Effector CD4-positive, alpha-beta T cell (primary cell): ENCODE results near the gene PCSK6. TPM values are rescaled to one million over a fixed set of nuclear protein-coding genes. Genes with fewer than 3 reads are reported as not detected.

Experiments used
- DNase-seq: peaks from one replicate; pipeline ENCODE4 v3.0.0-alpha.2; 2020
- total RNA-seq: gene quantifications from one replicate; lab custom pipeline; 2026; lab: John Stamatoyannopoulos, UW

PCSK6 gene
- total RNA-seq, result not detected

DNA sequence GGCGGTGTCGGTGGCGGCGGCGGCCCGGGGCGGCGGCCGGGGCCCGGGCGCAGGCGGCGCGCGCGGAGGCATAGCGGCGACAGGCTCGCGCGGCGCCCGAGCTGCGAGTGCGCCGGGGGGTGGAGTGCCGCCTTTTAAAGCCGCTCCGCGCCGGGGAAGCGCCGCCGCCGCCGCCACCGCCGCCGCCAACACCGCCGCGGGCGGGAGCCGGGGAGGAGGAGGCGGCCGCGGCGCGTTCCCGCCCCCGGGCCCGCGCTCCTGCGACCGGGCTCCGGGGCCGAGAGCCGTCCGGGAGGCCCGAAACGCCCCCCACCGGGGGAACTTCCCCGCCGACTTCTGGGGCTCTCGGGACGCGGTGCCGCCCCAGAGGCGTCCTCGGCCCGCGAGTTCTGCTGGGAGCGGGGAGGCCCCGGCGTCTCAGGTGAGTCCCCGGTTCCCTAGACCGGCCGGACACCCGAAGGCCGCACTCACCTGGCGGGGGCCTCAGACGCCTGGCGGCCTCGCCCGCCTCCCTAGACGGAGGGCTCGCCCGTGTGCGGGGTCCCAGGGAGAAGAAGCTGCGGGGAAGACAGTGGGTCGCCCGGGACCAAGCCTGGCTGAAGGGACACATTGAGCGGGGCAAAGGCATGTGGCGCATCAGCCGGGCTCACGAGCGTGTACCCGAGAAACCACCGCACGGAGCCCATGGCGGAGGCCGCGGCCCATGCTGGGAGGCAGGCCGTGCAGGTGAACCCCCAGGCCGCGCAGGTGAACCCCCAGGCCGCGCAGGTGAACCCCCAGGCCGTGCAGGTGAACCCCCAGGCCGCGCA, at the start of gene PCSK6:
Gene PCSK6, minus strand, starts transcription at position 109 of the 809 bp plus-strand sequence. Its CDS starts 37 bp downstream, at position 72.
- no peak for DNase-seq

DNA sequence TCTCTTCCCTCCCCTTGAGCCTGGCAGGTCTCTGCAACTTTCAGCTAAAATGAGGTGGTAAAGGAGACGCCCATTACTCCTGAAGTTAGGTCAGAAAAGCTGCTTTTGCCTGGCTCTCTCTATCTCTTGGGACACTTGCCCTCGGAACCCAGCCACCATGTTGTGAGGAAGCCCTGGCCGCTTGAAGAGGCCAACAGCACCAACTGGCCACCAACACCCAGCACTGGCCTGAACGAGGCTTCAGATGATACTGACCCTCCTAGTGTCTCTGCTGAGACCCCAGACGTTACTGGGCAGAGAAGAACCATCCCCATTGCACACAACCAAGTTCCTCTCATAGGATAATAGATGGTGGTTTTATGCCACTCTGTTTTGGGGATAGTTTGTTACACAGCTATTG, 49.5 kb upstream of the PCSK6 start:
- no peak for DNase-seq

DNA sequence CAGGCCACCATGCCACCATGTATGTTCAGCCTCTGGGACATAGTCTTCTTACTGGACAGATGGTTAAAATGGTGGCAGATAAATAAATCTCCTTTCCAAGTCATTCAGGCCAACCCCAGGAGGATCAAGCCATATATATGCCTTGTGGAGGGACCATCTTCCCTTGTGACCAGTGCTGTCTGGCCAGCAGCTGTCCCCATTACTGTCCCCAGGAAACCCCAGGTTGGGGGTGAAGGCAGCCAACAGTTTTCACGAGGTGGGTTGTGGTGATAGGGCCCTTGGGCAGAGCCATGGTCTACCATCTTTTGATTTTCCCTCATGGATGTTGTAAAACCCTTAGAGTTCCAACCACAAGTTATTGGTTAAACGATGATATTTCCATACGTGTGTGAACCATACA, 48.7 kb upstream of the PCSK6 start:
- no peak for DNase-seq

DNA sequence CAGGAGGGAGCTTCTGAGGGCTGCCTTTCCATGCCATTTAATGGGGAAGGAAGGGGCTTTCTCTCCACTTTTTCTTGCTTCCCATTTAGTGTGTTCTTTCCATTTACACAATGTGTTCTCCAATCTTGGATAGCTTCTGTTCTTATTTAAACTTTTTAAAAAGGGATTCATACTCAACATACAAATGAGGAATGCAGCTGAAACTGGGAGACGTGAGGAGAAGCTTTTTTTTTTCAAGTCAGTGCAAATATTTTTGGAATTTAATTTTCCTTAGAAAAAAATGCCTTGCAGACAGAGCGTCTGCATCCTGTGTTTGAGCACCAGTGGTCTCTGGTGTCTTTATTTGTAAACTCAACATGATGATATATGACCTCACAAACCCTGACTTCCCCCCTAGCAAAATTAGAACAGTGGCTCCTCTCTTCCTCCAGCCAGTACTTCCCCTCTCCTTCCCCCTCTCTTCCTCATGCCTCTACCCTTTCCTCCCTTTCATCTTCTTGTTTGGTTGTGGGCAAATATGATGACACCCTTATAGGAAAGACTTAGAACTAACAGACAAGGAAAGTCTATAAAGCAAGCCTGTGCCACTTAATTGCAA, 48.1 kb upstream of the PCSK6 start:
- no peak for DNase-seq

DNA sequence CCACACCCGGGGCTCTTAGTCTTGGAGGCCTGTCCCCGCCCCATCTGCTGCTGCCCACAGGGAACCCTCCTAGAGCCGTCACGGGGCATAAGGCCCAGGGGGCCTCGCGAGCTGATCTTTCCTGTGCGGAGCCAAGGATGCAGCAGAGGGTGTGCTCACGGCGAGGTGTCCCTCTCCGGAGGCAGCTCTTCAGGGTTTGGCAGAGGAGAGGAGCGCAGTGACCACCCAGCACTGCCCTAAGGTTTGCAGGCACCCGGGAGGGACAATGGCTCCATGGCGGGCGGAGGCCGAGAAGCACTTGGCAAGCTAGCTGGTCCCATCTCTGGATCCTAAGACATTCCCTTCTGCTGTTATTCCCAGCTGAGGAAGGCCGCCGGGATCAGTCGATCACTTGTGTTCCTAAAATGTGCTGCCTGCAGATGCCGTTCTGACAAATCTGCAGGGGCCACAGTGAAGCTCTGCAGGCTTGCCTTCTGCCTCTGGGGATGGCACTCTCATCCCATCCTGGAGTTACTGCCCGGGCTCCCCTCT, 47.4 kb upstream of the PCSK6 start:
- DNase-seq, result no peak

DNA sequence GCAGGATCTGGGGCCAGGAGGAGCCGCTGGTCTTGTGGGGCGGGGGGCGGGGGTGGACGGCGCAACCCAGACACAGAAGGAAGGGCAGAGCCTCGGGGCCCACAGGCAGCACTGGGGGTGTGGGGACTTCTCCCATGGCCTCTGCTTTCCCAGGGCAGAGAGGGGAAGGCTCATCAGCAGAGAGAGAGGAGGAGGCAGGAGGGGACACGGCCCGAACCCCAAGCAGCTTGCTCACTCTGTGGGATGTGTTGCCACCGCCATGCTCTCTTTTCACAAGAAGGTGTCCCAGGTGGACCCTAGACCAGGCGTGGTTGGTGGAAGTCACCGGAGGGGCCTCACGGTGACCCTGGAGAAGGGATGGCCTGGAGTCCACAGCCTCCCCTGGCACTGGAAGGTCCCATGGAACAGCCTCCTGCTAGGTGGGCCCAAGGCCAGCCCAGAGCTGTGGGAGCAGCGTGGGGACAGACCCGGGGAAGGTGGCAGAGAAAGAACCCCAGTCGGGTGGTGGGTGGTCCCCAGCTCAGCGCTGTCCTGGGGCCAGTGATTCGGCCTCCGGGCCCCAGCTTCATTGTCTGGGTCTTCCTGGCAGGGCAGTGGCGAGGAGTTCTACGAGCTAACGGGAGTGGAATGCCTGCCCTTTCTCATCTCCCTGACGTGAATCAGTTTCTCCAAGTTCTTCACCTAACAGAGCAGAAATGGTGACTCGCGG, 46.8 kb upstream of the PCSK6 start:
- no peak for DNase-seq

DNA sequence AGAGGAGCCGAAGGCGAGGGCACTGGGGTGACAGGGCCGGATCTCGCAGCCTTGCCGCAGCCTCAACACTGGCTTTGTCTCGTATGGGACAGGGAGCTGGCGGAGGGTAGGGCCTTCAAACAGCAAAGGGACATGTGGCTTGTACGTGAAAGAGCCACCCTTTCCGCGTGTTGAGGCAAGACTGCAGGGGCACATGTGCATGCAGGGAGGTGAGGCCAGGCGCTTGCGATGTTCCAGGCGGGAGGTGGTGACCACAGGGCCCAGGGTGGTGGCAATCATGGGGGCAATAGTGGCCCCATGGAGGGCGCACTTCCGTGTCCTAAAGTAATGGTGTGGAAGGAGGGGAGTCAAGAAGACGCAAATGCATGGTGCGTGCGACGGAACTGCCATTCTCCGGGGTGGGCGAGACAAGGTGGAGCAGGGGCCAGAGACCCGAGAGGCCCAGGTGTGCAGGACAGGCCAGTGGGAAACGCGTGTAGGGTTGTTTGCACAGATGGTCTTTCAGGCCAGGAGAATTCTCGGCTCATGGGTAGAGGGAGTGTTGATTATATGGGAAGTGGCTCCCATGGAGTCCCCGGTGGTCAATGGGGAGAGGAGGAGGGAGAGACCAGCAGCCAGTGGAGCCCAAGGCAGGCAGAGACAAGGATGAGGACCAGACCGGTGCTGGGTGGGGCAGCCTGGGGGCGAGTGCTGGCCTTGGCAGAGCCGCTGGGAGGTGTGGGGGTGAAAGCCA, 45.8 kb upstream of the PCSK6 start:
- no peak for DNase-seq

DNA sequence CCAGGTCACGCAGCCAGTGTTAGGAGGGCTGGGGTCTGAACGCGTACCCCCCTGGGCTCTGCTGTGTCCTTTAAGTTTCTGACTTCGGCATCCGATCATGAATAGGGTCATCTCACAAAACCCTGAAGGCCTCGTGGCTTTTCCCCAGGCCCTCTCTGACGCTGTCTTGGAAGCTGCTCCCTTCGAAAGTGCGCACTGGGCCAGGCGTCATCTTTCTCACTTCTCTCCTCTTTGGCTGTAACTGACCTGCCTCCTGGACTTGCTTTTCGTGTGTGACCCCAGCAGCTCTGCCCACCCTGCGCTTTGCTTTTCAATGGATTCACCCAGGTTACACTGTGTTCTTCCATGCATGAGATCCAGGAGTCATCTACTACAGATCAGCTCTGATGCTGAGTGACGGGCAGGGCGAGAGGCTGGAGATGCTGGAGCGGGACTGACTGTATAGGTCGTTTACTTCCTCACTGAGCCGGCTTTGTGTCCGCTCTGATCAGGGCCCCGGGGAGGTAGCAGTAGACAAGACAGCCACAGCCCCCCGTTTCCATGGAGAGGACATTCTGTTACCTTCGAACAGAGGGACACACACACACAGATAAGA, 45.0 kb upstream of the PCSK6 start:
- DNase-seq, result no peak

DNA sequence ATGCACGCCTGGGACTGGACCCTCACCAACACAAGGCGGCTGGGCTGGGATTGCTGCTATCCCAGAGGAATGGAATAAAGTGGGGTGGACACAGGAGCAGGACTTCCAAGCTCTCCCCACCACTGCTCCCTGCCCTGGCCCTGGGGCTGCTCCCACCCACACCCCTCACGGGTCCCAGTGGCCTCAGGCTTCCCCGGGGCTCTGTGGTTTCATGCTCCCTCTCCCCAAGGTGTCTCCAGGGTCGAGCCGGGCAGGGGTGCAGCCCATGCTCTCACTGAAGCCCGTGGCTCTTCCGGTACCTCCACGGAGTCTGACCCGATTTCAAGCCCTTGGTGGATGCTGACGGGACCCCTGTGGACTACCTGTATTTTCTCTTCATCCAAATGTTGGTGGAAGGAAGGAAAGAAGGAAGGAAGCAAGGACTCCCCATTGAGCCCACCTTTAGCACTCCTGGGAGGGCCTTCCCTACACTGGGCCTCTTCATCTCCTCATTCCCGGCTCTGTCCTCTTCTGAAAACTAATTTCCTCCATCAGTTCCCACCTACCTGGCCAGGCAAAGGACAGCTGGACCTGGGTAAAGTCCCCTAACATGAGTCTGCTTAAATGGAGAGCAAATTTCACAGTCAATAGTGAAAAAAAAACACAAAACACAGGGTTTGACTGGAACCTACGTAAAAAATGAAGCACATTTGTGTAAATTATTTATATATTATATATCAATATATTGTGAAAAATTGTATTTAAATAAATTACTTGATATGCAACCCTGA, 44.0 kb upstream of the PCSK6 start:
- no peak for DNase-seq

DNA sequence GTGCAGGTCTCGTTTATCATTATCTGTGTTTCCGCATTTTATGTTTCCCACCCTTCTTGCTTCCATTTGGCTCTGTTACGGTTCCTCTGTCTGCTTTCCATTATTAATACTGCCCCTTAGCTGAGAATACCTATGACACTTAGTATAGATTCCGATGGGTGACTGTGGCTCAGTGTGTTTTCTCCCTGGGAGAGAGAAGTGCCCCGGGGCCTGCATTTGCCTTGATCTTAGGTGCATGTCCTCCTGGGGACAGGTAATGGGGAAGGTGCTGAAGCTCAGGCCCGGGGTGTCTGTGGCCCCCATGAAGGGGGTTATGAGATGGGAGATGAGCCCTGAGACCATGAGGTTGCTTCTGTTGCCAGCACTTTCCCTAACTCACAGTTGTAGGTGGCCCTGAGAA, 43.4 kb upstream of the PCSK6 start:
- DNase-seq, result no peak

DNA sequence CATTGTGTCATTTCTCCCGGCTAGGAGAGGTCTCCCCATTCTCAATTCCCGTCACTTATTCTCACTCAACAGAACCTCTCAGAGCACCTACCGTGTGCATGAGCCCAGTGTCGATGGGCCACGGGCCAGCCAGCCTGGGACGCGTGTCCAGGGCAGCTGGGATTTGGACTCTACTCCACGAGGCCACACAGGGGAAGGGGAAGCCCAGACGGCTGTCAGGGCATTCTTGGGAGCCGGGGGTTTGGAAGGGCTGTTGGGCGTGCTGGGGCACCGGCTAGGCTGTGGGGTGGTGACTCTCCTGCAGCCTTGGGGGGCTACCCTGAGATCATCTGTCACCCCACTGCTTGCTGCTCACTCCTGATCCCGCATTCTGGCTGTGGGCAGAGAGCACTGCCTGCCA, 41.7 kb upstream of the PCSK6 start:
- no peak for DNase-seq

DNA sequence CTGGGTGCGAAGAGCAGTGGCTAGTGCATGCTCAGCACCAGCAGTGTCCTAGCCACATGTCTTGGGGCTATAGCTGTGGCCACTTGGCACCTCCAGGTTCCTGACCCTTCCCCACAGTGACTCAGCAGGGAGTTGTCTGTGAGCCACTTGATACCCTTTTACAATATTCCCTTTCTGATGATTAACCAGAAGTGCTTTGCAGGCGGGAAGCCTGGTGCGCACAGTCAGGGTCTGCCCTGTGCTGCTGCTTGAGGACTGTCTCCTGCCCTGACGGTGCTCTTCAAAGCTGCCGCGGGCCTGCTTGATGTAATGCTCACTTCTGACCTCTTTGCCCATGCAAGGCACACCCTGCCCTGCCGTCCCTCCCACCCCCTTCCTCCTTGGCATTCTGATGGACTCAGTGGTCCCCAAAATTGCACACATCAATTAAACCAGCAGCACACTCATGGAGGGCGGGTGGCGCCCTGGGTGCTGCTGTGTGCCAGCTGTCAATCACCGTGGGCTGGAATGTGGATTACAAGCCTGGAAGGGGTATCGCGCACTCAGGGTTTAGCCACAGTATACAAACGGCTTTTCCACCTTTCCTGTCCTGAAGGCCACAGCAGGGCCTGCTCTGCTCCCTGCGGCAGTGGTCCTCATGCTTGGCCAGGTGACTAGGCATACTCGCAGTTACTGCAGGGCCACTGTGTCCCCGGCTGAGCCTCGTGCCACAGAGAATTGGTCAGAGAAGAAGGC, 40.9 kb upstream of the PCSK6 start:
- no peak for DNase-seq

DNA sequence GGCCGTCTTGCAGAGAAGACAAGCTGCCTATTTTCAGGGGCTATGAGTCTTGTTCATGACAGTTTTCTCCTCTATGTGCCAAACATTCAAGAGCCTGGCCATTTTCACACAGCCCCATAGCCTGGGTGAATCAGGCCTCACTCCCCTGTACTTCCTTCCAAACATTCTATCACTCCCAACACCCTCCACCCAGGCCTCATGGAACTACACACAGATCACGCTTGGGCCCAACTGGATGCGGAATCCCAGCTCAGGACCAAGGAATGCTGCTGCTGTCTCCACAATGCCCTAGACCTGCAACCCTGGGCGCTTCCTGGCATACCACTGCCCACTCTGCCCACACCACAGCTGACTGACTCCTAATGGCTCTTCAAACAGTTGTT, 39.4 kb upstream of the PCSK6 start:
- DNase-seq, result no peak

DNA sequence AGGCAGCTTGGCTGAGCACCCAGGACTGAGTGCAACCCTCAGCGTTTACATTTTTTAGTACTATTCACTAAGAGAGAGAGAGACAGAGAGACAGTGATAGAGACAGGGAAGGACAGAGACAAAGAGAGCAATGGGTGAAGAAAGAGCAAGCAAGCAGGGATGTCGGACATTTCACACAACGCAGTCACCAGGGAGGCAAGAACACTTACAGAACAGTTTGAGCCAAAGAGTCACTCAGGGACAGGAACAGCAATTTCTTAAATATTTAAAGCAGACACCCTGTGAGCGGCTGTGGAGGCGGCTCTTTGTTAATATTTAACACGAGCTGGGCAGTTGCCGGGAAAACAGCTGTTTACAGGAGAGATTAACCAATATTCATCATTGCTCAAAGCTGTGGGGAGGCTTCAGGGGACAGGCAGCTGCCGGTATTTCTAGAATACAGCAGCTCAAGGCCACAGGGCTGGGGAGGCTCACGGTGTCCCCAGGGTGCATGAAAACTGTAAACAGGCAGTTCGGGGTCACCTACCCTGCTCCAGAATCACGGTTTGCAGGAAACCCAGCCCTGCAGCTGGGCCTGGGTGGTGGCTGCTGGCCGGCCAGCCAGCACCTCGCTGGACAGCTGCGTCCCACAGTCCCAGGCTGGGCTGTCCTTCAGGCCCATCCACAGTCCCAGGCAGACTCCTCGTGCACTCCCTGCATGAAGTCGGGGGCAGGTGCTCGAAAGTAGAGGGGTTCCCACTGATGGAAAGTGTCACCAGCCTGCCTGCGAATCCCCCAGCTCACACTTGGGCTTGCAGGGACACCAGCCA, 38.8 kb upstream of the PCSK6 start:
- DNase-seq, result no peak

DNA sequence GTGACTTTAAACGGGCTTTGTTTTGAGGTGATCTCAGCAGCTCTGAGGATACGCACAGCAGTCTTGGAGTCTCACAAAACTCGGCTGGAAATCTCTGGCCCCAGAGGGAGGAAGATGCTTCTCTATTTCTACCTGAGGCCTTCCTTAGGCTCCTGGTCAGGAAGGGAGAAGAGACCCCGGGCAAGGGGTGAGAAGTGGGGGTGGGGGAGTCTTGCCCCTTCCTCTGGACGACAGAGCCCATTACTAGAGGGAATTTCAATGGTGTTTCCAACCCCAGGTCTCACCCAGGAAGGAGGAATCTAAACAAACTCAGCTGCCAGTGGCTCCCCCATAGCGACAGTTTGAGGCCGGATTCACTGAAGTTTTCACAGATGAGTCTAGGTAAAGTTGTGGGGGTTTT, 37.4 kb upstream of the PCSK6 start:
- no peak for DNase-seq

DNA sequence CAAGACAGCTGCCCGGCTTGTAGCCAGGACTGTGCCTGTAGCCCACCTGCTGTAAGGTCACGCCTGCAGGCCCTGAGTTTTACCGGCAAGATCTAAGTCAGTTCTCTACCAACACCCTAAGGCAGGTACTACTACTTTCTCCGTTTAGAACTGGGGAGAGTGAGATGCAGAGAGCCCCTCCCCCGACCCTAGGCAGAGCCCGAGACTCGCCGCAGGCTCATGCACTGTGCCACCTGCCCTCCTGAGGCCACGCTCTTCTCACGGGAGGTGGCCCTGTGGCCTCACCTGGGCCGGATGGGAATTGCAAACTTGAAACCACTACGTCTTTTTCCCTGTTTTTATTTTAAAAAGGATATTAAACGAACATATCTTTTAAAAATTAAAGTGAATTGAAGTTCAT, 36.9 kb upstream of the PCSK6 start:
- DNase-seq, result no peak

DNA sequence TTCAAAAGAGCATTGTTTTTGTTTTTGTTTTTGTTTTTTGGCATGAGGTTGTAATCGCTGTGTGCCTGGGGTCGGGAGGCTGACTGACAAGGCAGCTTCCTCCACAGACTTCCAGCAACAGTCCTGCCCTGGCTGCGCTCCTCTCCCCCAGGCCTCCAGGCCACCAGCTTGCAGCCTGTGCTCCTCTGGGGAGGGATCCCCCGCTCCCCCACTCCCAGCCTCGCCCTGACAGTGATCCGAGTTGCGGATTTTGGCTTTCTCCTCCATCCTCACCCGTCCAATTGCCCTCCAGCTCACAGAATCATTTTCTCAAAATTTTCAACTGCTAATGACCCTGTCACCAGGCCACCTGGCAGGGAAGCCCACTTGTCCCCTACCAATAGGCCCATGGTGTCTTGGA, 36.5 kb upstream of the PCSK6 start:
- DNase-seq, result no peak

DNA sequence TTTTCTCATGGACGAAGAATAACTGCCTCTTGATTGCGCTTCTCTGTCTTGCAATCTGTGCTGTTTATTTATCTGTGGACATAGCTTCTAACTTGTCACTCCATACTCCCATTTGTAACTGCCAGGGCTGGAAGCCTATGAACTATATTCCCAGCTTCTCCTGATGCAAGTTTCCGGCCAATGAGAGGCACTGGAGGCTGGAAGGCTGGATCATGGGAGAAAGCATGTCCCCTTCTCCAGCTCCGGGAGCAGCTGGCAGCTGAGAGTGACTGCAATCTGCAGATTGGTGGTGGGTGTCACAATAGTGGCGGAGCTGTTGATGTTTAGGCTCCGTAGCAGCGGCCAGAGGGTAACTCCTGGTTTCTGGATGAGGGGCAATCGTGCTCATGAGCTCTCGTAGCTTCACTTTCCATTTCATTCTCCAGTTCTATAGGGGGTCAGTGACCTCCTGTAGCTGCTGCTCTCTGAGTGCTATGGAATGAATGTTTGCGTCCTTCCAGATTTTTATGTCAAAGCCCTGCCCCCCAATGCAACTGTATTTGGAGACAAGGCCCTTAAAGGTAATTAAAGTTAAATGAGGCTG, 35.7 kb upstream of the PCSK6 start:
- DNase-seq, result no peak

DNA sequence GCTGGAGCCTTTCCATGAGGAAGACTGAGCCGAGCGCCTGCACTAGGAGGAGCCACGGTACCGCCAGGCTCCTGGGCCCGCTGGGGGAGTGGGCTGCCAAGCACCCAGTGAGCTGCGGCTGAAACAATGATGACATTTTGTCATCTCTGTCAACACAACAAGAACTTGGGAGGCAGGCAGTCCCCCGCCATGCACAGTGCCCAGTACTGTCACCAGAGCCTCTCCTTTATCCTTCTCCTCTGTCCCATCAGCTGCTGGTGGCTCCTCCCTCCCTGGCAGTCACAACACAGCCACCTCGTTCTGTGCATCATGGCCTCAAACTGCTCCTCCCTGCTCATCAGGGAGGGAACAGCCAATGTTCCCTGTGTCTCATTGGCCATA, 34.0 kb upstream of the PCSK6 start:
- no peak for DNase-seq
